GM15510 (cell line): Measurements from ENCODE around the gene PLD3.

Source experiments
- POLR2A ChIP-seq: IDR thresholded peaks from 3 replicates; pipeline ENCODE4 v1.6.1; 2011; ENCODE audit warnings: borderline replicate concordance; ENCODE audit not compliant: insufficient read length; ENCODE audit errors: extremely low read depth

PLD3 gene

DNA sequence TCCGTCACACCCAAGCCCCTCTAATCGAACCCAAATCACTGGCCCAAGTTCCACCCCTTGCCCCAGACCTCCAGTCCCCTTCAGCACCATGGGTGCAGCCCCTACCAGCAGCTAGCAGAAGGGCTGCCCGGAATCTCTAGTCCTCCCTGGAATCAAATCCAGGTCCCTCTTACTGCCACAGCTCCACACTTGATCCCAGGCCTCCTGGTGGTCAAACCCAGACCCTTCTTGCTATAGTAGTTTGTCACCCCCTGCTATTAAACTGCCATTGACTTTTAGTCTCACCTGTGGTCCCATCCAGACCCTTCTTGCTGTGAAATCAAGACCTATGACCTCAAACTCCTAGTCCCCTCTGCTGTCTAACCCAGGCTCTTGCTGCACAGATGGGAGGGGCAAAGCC is 32.8 kb downstream of the PLD3 start:
- no peak for TF ChIP-seq POLR2A

DNA sequence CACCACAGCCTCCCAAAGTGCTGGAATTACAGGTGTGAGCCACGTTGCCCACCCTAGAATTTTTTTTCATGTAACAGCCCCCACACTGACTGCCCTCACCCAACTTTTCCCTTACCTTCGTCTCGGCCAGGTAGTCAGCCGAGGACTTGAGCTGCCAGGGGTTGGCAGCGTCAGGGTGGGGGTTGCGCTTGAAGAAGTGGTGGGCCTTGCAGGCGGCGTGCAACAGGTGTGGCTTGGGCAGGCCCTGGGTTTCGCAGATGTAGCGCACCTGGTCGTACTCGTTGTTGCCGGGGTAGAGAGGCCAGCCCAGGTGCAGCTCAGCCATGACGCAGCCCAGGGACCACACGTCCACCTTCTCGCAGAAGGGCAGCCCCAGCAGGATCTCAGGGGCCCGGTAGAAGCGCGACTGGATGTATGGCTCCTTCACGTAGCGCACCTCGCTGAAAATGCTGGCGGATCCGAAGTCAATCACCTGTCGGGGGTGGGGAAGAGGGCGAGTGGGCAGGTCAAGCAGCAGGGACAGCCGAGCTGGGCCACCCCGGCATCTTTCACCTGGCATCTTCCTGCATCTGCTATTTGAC is 35.3 kb downstream of the PLD3 start:
- no peak for TF ChIP-seq POLR2A

DNA sequence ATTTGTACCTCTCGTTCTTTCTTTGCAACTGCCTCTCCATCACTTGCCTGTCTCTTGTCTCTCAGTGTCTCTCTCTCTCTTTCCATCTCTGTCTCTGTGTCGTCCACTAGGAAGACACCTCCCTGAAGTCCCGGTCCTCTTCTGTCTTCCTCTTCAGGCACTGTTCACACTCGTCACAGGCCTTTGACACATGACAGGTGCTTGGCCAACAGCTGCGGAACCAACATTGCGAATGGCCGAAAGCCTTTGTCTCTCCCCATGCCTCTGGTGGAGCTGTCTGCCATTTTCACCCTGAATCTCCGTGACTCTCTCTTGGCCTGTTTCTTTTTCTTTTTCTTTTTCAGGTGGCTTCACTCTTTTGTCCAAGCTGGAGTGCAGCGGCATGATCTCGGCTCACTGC is 38.7 kb downstream of the PLD3 start:
- TF ChIP-seq POLR2A: no peak

DNA sequence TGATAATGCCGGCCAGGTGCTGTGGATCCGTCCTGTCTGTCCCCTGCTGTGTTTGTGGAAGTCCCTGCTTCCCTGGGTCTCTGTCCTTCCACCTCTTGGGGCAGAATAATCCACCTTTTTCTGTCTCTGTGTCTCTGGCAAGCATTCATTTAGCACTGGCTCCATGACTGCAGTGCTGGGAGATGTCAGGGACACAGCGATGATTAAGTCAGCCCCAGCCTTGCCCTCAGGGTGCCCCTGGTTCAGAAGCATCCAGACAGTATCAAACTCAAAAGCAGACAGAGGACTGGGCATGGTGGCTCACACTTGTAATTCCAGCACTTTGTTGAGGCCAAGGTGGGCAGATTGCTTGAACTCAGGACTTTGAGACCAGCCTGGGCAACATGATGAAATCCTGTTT is 40.0 kb downstream of the PLD3 start:
- TF ChIP-seq POLR2A: no peak

DNA sequence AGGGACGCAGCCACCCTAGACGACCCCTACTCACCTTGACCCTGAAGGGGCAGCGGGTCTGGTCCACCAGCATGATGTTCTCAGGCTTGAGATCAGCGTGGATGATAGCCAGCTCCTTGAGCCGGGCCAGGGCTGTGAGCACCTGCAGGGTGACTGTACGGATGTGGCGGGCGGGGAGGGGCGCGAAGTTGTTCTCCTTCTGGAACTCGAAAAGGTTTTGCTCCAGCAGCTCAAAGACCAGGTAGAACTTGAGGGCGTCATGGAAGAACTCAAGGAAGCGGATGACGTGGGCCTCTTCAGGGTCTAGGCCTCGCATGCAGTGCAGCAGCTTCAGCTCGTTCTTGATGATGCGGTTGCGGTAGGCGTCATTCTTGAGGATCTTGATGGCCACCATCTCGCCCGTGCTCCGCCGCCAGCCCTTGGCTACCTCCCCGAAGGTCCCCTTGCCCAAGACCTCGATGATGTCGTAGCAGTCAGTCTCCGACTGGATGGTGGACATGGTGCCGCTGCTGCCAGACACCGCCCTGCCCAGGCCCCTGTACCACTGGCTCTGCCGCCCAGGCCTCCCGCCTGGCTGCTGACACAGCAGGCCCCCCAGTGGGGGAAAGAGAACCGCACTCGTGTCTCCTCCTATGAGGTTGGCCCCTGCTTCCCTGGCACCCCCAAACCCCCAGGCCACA is 41.0 kb downstream of the PLD3 start:
- no peak for TF ChIP-seq POLR2A

DNA sequence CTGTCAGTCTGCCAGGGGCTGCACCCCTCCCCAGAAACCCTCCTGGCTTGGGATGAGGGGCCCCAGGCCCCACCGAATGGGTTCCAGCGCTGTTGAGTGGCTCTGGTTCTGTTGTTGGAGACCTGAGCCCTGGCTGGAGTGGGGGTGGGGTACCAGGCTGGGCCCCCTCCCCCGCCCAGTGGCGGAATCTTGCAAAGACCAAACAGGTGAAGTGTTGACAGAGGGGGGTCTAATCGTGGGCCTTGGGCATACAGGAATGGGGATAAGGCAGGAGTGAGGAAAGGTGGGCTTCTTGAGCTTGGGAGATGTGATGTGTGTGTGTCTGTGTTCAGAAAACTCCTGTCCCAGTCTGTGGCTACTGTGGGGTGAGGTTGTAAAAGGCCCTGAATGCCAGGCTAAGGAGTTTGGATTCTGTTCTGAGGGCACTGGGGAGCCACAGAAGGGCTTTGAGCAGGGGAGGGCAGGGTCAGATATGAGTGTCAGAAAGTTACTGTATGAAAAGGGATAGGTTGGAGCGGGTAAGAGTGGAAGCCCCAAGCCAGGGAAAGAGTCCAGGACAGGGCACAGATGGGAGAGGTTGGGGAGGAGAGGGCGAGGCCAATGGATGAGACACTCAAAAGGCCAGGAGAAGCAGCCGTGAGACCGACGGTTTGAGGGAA is 41.7 kb downstream of the PLD3 start, which contains the start of gene HIPK4:
TSS of gene HIPK4 (minus strand) at position 98 of the 659 bp plus-strand sequence. CDS start 279 bp downstream, outside the sequence.
- TF ChIP-seq POLR2A: no peak

DNA sequence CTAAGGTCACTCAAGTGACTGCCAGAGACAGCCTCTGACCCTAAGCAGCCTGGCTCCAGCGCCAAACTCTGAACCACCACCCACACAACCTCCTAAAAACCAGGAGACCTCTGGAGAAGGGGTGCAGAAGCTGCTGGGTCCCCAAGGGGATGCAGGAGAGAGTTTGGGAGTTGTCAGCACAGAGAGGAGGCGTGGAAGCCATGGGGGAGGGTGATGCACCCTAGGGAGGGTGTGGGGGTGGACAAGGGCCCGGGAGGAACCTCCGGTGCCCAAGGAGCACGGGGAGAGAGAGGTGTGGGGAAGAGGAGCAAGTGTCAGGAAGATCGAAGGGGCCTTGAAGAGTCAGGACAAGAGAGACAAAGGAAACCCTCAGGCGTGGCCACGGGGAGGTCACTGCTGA is 43.6 kb downstream of the PLD3 start:
- no peak for TF ChIP-seq POLR2A

DNA sequence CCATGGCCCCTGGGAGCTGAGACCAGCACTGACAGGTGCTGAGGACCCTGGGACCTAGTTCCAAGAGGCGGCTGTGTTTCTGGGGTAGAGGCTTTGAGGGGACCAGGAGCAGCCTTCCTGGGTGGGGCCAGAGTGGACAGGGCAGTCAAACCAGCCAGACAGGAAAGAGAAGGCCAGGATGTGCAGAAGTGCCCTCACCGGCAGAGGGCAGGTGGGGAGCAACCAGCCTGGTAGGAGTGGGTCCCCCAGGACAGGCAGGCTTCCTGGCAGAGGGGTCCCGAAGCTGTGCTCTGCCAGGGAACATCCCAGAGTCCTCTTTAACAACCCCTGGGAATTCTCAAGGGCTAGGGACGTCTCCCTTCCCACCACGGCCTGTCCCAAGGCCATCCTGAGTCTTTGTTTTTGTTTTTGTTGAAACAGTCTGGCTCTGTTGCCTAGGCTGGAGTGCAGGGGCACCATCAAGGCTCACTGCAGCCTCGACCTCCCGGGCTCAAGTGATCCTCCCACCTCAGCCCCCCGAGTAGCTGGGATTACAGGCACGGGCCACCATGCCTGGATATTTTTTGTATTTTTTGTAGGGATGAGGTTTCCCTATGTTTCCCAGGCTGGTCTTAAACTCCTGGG is 44.5 kb downstream of the PLD3 start:
- TF ChIP-seq POLR2A: no peak

DNA sequence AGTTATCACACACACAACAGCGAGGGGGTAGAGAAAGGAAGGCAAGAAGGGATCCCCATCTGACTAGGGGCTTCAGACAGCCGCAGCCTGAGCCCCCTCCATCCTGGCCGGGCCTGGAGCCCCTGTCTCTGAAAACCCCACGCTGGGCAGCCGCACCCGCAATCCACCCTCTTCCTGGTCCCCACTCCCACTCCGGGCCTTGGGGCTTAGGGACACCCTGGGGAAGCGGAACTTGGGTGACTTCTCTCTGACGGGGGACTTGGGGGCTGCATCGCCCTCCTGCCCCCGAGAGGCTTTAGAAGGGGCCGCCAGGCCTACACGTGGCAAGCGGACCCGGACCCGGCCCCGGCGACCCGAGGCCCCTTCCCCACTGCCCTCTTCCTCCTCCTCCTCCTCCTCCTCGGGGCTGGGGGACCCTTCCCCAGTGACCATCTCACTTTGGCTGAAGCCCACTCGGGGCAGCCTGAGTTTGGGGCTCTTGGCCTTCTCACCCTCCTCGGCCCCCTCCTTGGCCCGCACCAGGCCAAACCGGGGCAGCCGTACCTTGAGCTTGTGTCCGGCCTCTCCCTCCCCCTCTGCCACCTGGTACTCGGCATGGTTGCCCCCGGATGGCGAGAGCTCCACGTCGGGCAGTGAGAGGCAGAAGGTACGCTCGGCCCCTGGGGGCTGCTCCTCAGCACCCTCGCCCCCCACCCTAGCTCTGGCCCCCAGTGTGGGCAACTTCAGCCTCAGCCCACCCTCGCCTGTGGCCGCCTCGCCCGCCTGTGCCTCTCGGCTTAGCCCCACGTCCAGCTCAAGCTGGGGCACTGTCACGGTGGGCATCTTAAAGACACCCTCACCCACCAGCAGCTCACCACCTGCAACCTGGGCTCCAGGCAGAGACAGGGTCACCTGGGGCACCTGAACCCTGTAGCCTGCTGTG is 45.7 kb downstream of the PLD3 start:
- no peak for TF ChIP-seq POLR2A

DNA sequence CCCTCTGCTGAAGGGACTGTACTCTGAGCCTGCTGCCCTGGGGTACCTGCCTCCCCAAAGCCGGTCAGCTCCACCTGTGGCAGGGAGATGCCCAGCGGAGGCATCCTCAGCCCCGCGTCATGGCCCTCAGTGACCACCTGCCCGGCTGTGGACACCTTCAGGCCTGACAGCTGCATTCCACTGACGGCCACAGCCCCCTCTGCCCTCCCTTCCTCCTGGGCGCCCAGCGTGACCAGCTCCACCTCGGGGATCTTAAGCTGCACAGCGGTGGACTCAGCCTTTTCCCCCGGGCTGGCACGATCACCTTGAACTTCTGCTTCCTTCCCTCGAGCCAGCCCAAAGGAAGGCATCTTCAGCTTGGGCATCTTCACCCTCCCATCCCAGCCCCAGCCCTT is 46.3 kb downstream of the PLD3 start:
- TF ChIP-seq POLR2A: no peak

DNA sequence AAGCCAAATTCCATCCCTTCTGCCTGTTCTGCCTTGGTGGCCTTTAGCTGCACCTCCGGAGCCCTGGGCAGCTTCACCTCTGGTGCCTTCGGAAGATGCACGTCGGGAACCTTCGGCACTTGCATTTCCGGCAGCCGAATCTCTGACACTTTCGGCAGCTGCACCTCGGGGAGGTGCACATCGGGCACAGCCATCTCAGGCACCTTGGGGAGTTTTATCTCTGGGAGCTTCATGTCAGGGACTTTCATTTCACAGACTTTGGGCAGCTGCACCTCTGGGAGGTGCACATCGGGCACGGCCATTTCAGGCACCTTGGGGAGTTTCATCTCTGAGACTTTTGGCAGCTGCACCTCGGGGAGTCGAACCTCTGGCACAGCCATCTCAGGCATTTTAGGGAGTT is 47.5 kb downstream of the PLD3 start:
- no peak for TF ChIP-seq POLR2A

DNA sequence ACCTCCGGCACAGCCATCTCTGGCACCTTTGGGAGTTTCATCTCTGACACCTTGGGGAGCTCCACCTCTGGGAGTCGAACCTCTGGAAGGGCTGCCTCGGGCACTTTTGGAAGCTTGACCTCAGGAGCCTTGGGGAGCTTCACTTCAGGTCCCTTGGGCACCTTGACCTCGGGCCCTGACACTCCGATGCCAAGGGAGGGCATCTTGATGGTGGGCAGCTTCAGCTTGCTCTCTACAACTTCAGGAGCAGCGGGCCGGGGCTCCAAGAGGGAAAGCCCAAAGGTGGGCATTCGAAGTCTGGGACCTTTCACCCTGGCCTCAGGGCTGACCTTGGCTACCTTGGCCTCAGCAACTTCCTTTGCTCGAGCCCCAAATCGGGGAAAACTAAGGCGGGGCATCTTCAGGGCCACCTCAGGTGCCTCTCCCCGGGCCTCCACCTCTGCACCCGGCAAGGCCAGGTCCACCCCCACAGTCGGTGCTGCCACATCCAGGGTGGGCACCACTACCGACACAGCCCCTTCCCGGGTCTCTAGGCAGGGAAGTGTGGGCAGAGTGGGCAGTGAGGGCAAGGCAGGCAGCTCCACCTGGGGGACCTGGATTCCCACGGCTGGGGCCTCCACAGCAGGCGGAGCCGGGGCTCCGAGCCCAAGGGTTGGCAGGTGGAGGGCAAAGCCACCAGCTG is 48.5 kb downstream of the PLD3 start:
- no peak for TF ChIP-seq POLR2A

DNA sequence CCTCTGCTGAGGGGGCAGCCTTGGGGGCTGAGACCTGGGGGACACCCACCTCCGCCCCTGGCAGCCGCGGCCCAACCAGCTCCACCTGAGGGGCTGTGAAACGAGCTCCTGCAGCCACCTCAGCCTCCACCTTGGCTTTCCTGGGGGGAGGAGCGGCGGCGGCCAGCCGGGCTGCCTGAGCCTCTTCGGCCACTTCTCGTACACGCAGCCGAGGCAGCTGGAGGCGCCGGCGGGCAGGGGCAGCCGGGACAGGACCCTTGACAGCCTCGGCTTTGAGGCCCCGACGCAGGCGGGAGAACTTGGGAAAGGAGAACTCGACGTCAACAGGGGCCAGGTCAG is 49.0 kb downstream of the PLD3 start:
- no peak for TF ChIP-seq POLR2A

DNA sequence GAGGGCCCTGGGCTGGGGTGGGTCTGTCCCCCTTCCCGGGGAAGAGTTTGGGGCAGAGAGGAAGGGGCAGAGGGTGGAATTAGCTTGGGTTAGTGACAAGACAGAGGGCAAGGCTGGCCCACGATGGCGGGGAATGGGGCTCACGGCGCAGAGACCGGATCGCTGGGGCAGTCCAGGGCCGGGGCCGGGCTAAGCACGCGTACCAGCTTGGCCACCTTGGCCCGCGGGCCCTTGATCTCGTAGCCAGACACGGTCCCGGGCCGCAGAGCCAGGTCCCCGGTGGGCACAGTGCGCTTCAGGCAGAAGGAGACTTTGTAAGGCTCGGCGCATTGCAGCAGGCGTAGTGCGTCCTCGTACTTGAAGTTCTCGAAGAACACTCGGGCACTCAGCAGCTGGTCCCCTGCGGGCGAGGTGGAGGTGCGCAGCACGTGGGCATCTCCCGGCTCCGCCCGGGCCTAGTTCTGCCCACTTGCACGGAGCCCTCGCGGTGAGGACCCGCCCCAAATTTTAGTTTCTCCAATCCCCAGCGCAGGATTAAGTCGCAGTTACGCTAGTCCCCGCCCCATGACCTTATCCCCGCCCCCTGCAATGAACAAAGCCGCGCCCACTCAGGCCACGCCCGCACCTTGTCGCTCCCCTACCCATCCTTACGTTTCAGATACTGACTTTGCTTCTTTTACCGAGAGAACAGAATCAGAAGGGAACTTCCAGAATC is 50.1 kb downstream of the PLD3 start:
- no peak for TF ChIP-seq POLR2A

DNA sequence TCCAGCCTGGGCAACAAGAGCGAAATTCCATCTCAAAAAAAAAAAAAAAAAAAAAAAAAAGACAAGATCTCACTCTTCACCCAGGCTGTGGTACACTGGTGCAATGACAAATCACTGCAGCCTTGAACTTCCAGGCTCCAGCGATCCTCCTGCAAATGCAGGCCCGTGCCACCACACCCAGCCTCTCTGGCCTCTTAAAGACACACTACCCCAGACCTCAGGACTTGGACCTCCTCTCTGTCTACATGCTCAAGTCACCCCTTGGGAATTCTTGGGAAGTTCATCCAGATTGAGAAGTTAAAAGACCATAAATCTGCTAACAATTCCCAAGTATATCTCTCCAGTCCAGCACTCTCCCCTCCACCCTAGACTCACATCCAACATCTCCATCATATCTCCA is 52.1 kb downstream of the PLD3 start:
- no peak for TF ChIP-seq POLR2A
